Activated B cell treated with CpG ODN at 0.5 μM for 24 hours (primary cell): ENCODE data around the gene SULT1E1. TPM values are rescaled to one million over a fixed set of nuclear protein-coding genes. Genes with fewer than 3 reads are reported as not detected.
"Not testable (repeated sequence)": the region's sequence is repeated elsewhere in the genome, so short reads cannot be mapped to it uniquely, and the experiment has no call there.

Experiments used
- ATAC-seq: fragments of 200-7000 bp; cut with Tn5 transposase; one replicate; pipeline ENCODE4 v1.10.0; 2021; ENCODE audit warnings: low read depth, mild to moderate bottlenecking, moderate library complexity
- CTCF ChIA-PET: fragments of 350-600 bp; sonication (Branson Sonifier 250); formaldehyde crosslinking; loops from one replicate; lab custom pipeline; 2021; ENCODE audit warnings: antibody characterized with exemption; lab: Charles Lee
- POLR2A ChIA-PET: fragments of 350-600 bp; sonication (Branson Sonifier 250); formaldehyde crosslinking; loops from one replicate; lab custom pipeline; 2021; ENCODE audit warnings: antibody characterized with exemption; lab: Charles Lee
- DNase-seq: peaks from one replicate; pipeline ENCODE4 v3.0.0; 2022
- H3K27ac Mint-ChIP-seq: one replicate; pipeline ENCODE4 v1.8.0; 2020; ENCODE audit warnings: mixed read lengths
- H3K27me3 Mint-ChIP-seq: one replicate; pipeline ENCODE4 v1.8.0; 2021; ENCODE audit warnings: mixed read lengths
- H3K36me3 Mint-ChIP-seq: one replicate; pipeline ENCODE4 v1.8.0; 2021; ENCODE audit warnings: low read depth, mixed read lengths
- H3K4me1 Mint-ChIP-seq: one replicate; pipeline ENCODE4 v1.8.0; 2021; ENCODE audit warnings: mixed read lengths
- H3K4me3 Mint-ChIP-seq: one replicate; pipeline ENCODE4 v1.8.0; 2020; ENCODE audit warnings: mild to moderate bottlenecking, mixed read lengths
- H3K9me3 Mint-ChIP-seq: one replicate; pipeline ENCODE4 v1.8.0; 2020; ENCODE audit warnings: mixed read lengths
- intact Hi-C: fragments of 100-400 bp; cut with micrococcal nuclease; formaldehyde crosslinking; loops from one replicate; pipeline ENCODE4 v1.15.1; 2024
- total RNA-seq: library from RNA; stranded (reverse); gene quantifications from 2 replicates; pipeline ENCODE4 v1.2.3, GENCODE V29; 2022
- TF ChIP-seq, protein P1 (sequence below): fragments of 200-600 bp; IDR thresholded peaks from one replicate; pipeline ENCODE4 v1.8.0; 2022; ENCODE audit warnings: antibody characterized with exemption, mild to moderate bottlenecking

The SULT1E1 gene
- total RNA-seq, 1 donor from 2014 or later: not detected

- intact Hi-C loops: no loop called here
- CTCF ChIA-PET: no interaction called here
- TF ChIP-seq, protein P1, sequence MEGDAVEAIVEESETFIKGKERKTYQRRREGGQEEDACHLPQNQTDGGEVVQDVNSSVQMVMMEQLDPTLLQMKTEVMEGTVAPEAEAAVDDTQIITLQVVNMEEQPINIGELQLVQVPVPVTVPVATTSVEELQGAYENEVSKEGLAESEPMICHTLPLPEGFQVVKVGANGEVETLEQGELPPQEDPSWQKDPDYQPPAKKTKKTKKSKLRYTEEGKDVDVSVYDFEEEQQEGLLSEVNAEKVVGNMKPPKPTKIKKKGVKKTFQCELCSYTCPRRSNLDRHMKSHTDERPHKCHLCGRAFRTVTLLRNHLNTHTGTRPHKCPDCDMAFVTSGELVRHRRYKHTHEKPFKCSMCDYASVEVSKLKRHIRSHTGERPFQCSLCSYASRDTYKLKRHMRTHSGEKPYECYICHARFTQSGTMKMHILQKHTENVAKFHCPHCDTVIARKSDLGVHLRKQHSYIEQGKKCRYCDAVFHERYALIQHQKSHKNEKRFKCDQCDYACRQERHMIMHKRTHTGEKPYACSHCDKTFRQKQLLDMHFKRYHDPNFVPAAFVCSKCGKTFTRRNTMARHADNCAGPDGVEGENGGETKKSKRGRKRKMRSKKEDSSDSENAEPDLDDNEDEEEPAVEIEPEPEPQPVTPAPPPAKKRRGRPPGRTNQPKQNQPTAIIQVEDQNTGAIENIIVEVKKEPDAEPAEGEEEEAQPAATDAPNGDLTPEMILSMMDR: no peak
- Mint-ChIP-seq H3K9me3 (no peaks in the 10 kb centered on the region), H3K4me3 (peak overlapping the region; percentile 79), H3K27ac (no peak overlapping the region), H3K27me3 (no peaks in the 10 kb centered on the region), H3K4me1 (peaks cover 10% of the 10 kb centered on the region), H3K36me3 (no peaks in the 10 kb centered on the region)
- no peak for ATAC-seq
- no peak for DNase-seq
- POLR2A ChIA-PET: no interaction called here
Observed at GRCh38 chr4:69831270-69831627, 28.7 kb downstream of the SULT1E1 start.

DNA sequence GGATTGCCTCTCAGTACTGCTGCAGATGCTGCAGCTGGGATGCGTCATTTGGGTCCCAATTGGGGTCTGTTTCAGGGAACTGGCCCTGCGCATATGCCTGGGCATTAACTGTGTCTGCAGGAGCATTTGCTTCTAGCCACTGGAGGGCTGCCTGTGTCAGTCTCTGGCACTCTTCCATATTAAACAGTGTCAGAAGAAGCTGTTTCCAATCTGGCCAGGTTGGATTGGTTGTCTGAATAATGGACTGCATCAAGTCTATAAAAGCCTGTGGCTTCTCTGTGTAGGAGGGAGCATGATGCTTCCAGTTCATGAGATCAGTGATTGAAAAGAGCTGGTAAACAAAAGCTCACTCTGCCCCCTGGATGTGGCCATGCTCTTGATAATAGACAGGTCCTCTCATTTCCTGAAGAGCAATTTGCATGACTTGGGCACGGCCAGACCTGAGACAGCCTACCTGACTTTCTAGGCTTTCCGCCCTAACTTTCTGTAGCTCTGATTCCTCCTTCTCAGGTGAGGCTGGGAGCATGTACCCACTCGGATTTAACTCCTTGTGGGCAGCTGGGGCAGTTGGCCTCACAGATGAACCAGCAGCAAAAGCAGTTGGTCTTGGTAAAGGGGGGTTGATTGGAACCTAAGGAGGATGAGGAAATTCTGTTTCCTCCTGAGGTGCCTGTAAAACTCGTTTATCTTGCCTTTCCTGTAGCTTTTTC, 29.2 kb downstream of the SULT1E1 start:
- ChIA-PET CTCF (no interaction called here), POLR2A (no interaction called here)
- Mint-ChIP-seq H3K9me3 (no peaks in the 10 kb centered on the region), H3K4me3 (no peak overlapping the region), H3K4me1 (peaks cover 10% of the 10 kb centered on the region), H3K36me3 (no peaks in the 10 kb centered on the region), H3K27me3 (no peaks in the 10 kb centered on the region), H3K27ac (no peak overlapping the region)
- TF ChIP-seq, protein P1: no peak
- no peak for DNase-seq
- ATAC-seq: no peak
- intact Hi-C loops: no loop called here

DNA sequence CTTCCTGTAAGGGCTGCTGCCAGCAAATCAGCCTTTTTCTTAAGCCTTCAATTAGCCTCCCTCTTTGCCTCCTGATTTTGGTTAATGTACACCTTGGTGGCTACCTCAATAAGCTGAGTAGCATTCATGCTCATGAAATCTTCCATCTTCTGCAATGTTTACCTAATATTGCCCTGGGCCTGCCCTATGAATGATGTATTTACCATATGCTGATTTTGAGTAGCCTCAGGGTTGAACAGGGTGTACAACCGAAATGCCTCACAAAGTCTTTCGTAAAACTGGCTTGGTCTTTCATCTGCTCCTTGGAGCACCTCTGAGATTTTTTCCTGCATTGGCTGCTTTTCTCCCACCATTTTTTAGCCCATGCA, 29.8 kb downstream of the SULT1E1 start:
- CTCF ChIA-PET: no interaction called here
- no peaks in the 10 kb centered on the region for H3K36me3 Mint-ChIP-seq
- DNase-seq (no peak), ATAC-seq (no peak)
- TF ChIP-seq, protein P1: no peak
- H3K27me3 Mint-ChIP-seq: no peaks in the 10 kb centered on the region
- POLR2A ChIA-PET: no interaction called here
- intact Hi-C loops: no loop called here
- no peak overlapping the region for H3K27ac Mint-ChIP-seq
- H3K4me3 Mint-ChIP-seq: no peak overlapping the region
- H3K4me1 Mint-ChIP-seq: peaks cover 10% of the 10 kb centered on the region
- H3K9me3 Mint-ChIP-seq: no peaks in the 10 kb centered on the region

DNA sequence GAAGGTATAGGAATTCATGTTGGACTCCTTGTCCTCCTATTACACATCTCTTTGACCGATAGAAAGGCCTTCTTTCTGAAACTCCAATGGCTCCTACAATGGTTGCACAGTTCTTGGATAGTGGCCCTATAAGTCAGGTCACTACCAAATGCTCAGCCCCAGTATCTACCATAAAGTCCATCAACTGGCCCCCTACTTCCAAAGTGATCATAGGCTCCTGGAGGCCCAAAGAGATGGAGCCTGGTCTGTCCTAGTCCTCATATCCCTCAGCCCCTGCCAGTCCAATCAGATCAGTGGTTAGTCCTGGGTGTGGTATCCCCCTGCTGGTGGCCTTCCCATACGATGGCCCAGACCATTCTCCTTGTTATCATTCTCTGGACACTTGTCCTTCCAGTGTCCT, 30.3 kb downstream of the SULT1E1 start:
- Mint-ChIP-seq H3K36me3 (no peaks in the 10 kb centered on the region), H3K4me1 (peaks cover 10% of the 10 kb centered on the region), H3K4me3 (no peak overlapping the region), H3K9me3 (no peaks in the 10 kb centered on the region), H3K27me3 (no peaks in the 10 kb centered on the region), H3K27ac (no peak overlapping the region)
- DNase-seq (no peak), ATAC-seq (no peak)
- intact Hi-C loops: no loop called here
- TF ChIP-seq, protein P1: no peak
- POLR2A ChIA-PET: no interaction called here
- CTCF ChIA-PET: no interaction called here

- H3K27me3 Mint-ChIP-seq: no peaks in the 10 kb centered on the region
- intact Hi-C loops: no loop called here
- POLR2A ChIA-PET: no interaction called here
- CTCF ChIA-PET: no interaction called here
- no peak for DNase-seq
- ATAC-seq: no peak
- H3K36me3 Mint-ChIP-seq: no peaks in the 10 kb centered on the region
- TF ChIP-seq, protein P1: no peak
- no peak overlapping the region for H3K27ac Mint-ChIP-seq
- H3K9me3 Mint-ChIP-seq: no peaks in the 10 kb centered on the region
- no peak overlapping the region for H3K4me3 Mint-ChIP-seq
- peaks cover 10% of the 10 kb centered on the region for H3K4me1 Mint-ChIP-seq
Observed at GRCh38 chr4:69828828-69829227, 31.1 kb downstream of the SULT1E1 start.

- DNase-seq, ATAC-seq, H3K4me1 Mint-ChIP-seq, H3K9me3 Mint-ChIP-seq, H3K36me3 Mint-ChIP-seq, CTCF ChIA-PET, POLR2A ChIA-PET, H3K4me3 Mint-ChIP-seq, intact Hi-C loops, H3K27me3 Mint-ChIP-seq, H3K27ac Mint-ChIP-seq: not testable (repeated sequence)
Observed at GRCh38 chr4:69825056-69825455, 34.9 kb downstream of the SULT1E1 start.
